MM.1S (cell line): ENCODE data around the gene MAEA.

ENCODE experiments used
- CTCF ChIP-seq: fragments of 300-600 bp; sonication (generic); IDR thresholded peaks from 2 replicates; pipeline ENCODE4 v1.5.1; 2016; ENCODE audit warnings: antibody characterized with exemption, low read length, mixed read lengths
- EZH2 ChIP-seq: fragments of 300-600 bp; sonication (generic); optimal IDR thresholded peaks from 2 replicates; pipeline ENCODE3; 2017; ENCODE audit warnings: low read depth, mild to moderate bottlenecking, antibody characterized with exemption, low read length, mixed read lengths

GRCh38 chr4:1244978-1245471, 44.7 kb upstream of the MAEA start:
- no peak for TF ChIP-seq EZH2
- TF ChIP-seq CTCF: no peak
